ENCODE data around the gene DXO. TPM values are rescaled to one million over a fixed set of nuclear protein-coding genes. Genes with fewer than 3 reads are reported as not detected.
A peak's percentile ranks its signal among the peaks of the same experiment; 100 is the strongest.

Gene DXO
- total and polyA plus RNA-seq, 2 of the 13 experiments (the other 11 are each of a cell fraction or from before 2014, with no cell fraction given), result 18.6 to 26.2 TPM

- TF ChIP-seq SRSF1 (optimal IDR thresholded peaks at IDR 0.05; ENCODE audit: low read depth, low read length), result no peak
- peak; percentile 49; the same call in 1 of the 2 replicates for TF ChIP-seq MEIS1 (CRISPR knock-in tag; IDR thresholded peaks at IDR 0.05; ENCODE audit: borderline replicate concordance)
- TF ChIP-seq ZBTB7B (CRISPR knock-in tag; IDR thresholded peaks at IDR 0.05), result no peak
- no peak for TF ChIP-seq ZNF567 (CRISPR knock-in tag; IDR thresholded peaks at IDR 0.05; ENCODE audit: borderline replicate concordance)
- peak; percentile 61 for TF ChIP-seq ZNF501 (CRISPR knock-in tag; IDR thresholded peaks at IDR 0.05)
- no peak for TF ChIP-seq ATF7 (IDR thresholded peaks at IDR 0.05)
- TF ChIP-seq ATF7 (CRISPR knock-in tag; IDR thresholded peaks at IDR 0.05), result no peak
- no peak; the same call in 1 of the 2 replicates for TF ChIP-seq KLF12 (CRISPR knock-in tag; IDR thresholded peaks at IDR 0.05; ENCODE audit: borderline replicate concordance)
- TF ChIP-seq ZNF598 (CRISPR knock-in tag; IDR thresholded peaks at IDR 0.05; ENCODE audit: borderline replicate concordance), result peak; percentile 67; the same call in 1 of the 2 replicates
- peak; percentile 41; the same call in 1 of the 2 replicates for TF ChIP-seq ZFY (CRISPR knock-in tag; IDR thresholded peaks at IDR 0.05)
- TF ChIP-seq, protein P1, sequence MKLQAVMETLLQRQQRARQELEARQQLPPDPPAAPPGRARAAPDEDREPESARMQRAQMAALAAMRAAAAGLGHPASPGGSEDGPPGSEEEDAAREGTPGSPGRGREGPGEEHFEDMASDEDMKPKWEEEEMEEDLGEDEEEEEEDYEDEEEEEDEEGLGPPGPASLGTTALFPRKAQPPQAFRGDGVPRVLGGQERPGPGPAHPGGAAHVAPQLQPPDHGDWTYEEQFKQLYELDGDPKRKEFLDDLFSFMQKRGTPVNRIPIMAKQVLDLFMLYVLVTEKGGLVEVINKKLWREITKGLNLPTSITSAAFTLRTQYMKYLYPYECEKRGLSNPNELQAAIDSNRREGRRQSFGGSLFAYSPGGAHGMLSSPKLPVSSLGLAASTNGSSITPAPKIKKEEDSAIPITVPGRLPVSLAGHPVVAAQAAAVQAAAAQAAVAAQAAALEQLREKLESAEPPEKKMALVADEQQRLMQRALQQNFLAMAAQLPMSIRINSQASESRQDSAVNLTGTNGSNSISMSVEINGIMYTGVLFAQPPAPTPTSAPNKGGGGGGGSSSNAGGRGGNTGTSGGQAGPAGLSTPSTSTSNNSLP (IDR thresholded peaks at IDR 0.05; ENCODE audit: low read depth, low read length), result no peak
- TF ChIP-seq ZNF703 (CRISPR knock-in tag; IDR thresholded peaks at IDR 0.05; ENCODE audit: borderline replicate concordance), result no peak
- TF ChIP-seq HOXA3 (CRISPR knock-in tag; IDR thresholded peaks at IDR 0.05), result 0 out of 2 replicates have a peak, but pooled peaks have one; percentile 0
- TF ChIP-seq ZNF547 (CRISPR knock-in tag; IDR thresholded peaks at IDR 0.05), result peak; percentile 57
- TF ChIP-seq ZNF331 (CRISPR knock-in tag; IDR thresholded peaks at IDR 0.05), result no peak
- TF ChIP-seq AHR (CRISPR knock-in tag; IDR thresholded peaks at IDR 0.05), result peak; percentile 24
- TF ChIP-seq, protein P2, sequence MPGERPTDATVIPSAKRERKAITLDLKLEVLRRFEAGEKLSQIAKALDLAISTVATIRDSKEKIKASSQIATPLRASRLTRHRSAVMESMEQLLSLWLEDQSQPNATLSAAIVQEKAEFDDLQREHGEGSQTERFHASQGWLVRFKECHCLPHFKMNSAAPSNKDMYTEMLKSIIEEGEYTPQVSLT (CRISPR knock-in tag; IDR thresholded peaks at IDR 0.05; ENCODE audit: borderline replicate concordance, low read depth), result no peak
- no peak for TF ChIP-seq RAD51 (IDR thresholded peaks at IDR 0.05; ENCODE audit: borderline replicate concordance)
- no peak for TF ChIP-seq MNT (IDR thresholded peaks at IDR 0.05)
- TF ChIP-seq RXRA (CRISPR knock-in tag; IDR thresholded peaks at IDR 0.05), result no peak
- TF ChIP-seq ZNF446 (CRISPR knock-in tag; IDR thresholded peaks at IDR 0.05), result no peak
- TF ChIP-seq, protein P3, sequence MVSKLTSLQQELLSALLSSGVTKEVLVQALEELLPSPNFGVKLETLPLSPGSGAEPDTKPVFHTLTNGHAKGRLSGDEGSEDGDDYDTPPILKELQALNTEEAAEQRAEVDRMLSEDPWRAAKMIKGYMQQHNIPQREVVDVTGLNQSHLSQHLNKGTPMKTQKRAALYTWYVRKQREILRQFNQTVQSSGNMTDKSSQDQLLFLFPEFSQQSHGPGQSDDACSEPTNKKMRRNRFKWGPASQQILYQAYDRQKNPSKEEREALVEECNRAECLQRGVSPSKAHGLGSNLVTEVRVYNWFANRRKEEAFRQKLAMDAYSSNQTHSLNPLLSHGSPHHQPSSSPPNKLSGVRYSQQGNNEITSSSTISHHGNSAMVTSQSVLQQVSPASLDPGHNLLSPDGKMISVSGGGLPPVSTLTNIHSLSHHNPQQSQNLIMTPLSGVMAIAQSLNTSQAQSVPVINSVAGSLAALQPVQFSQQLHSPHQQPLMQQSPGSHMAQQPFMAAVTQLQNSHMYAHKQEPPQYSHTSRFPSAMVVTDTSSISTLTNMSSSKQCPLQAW (CRISPR knock-in tag; IDR thresholded peaks at IDR 0.05), result no peak
- TF ChIP-seq, protein P4, sequence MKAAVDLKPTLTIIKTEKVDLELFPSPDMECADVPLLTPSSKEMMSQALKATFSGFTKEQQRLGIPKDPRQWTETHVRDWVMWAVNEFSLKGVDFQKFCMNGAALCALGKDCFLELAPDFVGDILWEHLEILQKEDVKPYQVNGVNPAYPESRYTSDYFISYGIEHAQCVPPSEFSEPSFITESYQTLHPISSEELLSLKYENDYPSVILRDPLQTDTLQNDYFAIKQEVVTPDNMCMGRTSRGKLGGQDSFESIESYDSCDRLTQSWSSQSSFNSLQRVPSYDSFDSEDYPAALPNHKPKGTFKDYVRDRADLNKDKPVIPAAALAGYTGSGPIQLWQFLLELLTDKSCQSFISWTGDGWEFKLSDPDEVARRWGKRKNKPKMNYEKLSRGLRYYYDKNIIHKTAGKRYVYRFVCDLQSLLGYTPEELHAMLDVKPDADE (CRISPR knock-in tag; IDR thresholded peaks at IDR 0.05), result no peak
- TF ChIP-seq SNRNP70 (IDR thresholded peaks at IDR 0.05; ENCODE audit: low read depth, low read length), result no peak
- peak; percentile 56; the same call in 1 of the 2 replicates for TF ChIP-seq ZNF274 (CRISPR knock-in tag; IDR thresholded peaks at IDR 0.05)
Measured at GRCh38 chr6:31927863-31928671, 43.9 kb downstream of the DXO start (continued).

Measured in HepG2 (cell line).